Body of pancreas (tissue), 4 donors: ENCODE results near the gene PLTP.

Experiments used
- POLR2A ChIP-seq, 3 donors: fragments of 450-650 bp; IDR thresholded peaks; one replicate each; pipeline ENCODE4 v1.6.1; 2016; ENCODE audit warnings: antibody characterized with exemption in 3 of 3, mild to moderate bottlenecking in 2 of 3
- TF ChIP-seq, protein P1 (sequence below), 7 experiments: fragments of 450-650 bp in 4 of 7; fragments of 200-600 bp in 3 of 7; sonication (generic) in 3 of 7; IDR thresholded peaks; one replicate each; pipeline ENCODE4 v1.5.1; 2016 to 2019; ENCODE audit warnings: antibody characterized with exemption in 7 of 7

DNA sequence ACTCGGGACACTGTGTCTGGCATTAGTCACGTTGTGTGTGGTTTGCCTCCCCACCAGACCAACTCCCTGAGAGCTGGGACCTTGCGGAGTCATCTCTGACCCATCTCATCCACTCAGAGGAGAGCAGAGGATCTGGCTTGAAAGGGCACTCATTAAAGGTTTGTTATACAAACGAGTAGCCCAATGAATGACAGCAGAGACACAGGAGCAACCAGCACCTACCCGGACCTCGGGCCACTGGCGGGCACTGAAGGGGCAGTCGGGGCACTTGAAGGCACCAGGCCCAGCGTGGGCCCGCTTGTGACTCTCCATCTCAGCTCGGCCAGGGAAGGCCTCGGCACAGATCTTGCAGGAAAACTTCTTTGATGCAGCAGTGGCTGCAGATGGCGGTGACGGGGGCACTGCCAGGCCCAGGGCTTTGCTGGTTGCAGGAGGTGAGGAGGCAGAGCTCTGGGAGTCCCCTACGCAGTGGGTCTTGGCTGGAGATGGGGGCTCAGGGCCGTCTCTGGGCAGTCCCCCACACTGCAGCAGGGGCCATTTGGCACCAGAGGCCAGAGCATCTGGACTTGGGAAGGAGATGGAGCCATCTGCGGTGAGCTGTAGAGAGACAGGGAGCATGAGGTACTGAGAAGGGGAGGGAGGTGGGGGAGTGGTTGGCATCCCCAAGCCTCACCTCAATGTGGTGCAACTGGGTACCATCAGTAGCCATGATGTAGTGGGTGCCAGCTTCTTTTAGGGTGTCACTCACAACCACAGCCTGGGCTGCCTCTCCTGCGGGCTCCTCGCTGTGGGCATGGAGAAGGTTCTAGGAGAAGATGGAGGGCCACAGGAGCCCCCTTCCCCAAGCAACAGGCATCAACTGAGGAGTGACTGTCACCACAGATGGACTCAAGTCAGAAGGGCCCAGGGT is 40.2 kb upstream of the PLTP start:
- TF ChIP-seq, protein P1, sequence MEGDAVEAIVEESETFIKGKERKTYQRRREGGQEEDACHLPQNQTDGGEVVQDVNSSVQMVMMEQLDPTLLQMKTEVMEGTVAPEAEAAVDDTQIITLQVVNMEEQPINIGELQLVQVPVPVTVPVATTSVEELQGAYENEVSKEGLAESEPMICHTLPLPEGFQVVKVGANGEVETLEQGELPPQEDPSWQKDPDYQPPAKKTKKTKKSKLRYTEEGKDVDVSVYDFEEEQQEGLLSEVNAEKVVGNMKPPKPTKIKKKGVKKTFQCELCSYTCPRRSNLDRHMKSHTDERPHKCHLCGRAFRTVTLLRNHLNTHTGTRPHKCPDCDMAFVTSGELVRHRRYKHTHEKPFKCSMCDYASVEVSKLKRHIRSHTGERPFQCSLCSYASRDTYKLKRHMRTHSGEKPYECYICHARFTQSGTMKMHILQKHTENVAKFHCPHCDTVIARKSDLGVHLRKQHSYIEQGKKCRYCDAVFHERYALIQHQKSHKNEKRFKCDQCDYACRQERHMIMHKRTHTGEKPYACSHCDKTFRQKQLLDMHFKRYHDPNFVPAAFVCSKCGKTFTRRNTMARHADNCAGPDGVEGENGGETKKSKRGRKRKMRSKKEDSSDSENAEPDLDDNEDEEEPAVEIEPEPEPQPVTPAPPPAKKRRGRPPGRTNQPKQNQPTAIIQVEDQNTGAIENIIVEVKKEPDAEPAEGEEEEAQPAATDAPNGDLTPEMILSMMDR (IDR thresholded peaks at IDR 0.05), result no peak
- TF ChIP-seq POLR2A (IDR thresholded peaks at IDR 0.05), result no peak
